Activated CD8-positive, alpha-beta memory T cell treated with anti-CD3 and anti-CD28 coated beads, Interleukin-2, amount 50 U/mL, for 24 hours (primary cell): ENCODE measurements around the gene POLR3F.
"Not testable (repeated sequence)": the region's sequence is repeated elsewhere in the genome, so short reads cannot be mapped to it uniquely, and the experiment has no call there.

ENCODE experiments used
- DNase-seq: peaks from one replicate; pipeline ENCODE4 v3.0.0-alpha.2; 2020; ENCODE audit errors: extremely low read depth

Gene POLR3F

GRCh38 chr20:18506744-18507143 is 39.6 kb downstream of the POLR3F start:
- no peak for DNase-seq

DNA sequence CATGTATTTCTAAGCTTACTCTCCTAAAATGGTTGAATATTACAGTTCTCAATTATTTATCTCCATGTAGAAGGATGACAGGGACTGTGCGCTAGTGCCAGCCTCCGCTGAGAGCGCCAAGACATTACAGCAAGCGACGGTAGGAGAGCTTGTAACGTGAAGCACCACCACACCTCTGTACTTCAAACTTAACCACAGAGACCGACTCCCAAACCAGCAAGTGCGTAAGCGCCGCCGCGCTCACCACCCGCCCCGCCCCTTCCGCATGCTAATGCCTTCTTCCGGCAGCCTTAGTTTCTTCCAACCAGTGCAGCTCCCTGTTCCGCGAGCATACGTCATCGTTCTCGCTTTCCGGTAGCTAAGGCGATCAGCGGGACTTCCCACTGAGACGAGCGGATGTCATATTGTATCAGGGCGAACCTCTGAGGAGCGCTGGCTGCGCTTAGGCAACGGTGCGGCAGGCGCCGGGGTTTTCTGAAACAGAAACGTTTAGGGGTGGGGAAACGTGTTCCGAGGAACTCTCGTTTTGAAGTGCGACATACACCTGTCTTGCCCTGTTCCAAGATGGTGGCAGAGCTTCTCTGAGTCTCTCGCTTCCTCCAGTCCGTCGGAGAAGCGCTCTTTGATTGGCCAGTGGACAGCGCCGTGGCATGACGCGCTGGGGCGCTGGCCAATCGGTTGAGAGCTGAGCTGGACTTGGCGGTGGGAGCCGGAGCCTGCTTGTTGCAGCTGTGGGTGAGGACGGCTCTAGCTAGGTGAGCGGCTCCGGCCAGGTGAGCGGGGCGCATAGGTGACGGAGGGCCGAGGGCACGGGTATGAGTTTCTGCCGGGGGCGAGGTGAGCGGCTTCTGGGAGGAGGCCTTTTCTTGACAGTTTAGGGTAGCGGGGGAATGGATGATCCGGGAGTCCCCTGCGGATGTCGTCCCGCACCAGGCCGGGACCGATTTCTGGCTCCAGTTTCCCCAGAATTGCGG is 40.3 kb downstream of the POLR3F start, which contains the start of gene SEC23B:
TSS of gene SEC23B (plus strand) at position 723 of the 974 bp plus-strand sequence. CDS start 2,896 bp downstream, outside the sequence.
- peak; percentile 93 for DNase-seq

GRCh38 chr20:18511571-18511970 is 44.4 kb downstream of the POLR3F start:
- no peak for DNase-seq

GRCh38 chr20:18513208-18513607 is 46.0 kb downstream of the POLR3F start:
- DNase-seq, result no peak

GRCh38 chr20:18514127-18514526 is 46.9 kb downstream of the POLR3F start:
- no peak for DNase-seq

- DNase-seq, result no peak
These were observed 48.8 kb downstream of the POLR3F start for GRCh38 chr20:18515973-18516372.

GRCh38 chr20:18522066-18522465 is 54.9 kb downstream of the POLR3F start:
- DNase-seq, result not testable (repeated sequence)

DNA sequence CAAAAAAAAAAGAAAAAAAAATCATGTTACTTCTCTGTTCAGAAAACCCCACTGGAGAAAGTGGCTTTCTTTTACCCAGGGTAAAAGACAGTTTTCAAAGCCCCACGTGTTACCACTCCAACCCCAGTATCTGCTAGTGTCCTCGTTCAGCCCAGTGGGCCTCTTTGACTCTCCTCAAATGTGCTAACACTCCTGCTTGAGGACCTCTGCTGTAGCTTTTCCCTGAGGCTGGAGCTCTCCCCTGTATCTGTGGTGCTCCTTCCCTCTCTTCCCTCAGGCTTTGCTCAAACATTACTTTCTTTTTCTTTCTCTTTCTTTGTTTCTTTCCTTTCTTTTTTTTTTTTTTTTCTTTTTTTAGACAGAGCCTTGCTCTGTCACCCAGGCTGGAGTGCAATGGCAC is 55.9 kb downstream of the POLR3F start:
- DNase-seq, result no peak

DNA sequence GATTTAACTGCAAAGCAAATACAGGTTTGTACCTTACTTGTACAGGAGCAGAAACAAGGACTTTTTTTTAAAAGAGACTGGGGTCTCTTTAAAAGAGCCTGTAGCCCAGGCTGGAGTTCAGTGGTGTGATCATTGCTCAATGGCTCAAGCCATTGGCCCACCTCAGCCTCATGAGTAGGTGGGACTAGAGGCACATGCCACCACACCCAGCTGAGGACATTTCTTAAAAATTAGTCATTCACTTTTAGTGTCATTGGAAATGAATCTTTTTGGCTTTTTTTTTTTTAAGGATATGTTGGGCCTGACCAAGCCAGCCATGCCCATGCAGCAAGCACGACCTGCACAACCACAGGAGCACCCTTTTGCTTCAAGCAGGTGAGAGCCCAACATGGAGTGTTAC is 57.5 kb downstream of the POLR3F start:
- DNase-seq, result no peak

- DNase-seq, result not testable (repeated sequence)
These were observed 59.6 kb downstream of the POLR3F start for GRCh38 chr20:18526761-18527160.

- DNase-seq, result no peak
These were observed 60.1 kb downstream of the POLR3F start for GRCh38 chr20:18527339-18527738.

DNA sequence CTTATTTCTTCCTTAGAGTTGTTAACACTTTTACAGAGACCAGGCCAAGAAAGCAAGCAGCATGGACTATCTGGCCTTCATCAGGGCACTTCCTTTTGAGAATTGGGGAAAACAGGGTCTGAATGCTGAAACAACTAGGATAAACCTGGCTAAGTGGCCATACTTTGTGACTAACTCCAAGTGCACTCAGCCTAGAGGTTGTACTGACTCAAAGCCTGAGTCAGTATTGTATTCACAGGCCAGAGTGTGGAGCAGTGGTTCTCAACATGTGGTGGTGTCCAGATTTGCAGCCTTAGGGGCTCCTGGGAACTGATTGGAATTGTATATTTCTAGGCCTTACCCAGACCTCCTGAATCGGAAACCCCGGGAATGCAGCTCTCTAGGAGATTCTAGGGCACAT is 60.6 kb downstream of the POLR3F start:
- no peak for DNase-seq

DNA sequence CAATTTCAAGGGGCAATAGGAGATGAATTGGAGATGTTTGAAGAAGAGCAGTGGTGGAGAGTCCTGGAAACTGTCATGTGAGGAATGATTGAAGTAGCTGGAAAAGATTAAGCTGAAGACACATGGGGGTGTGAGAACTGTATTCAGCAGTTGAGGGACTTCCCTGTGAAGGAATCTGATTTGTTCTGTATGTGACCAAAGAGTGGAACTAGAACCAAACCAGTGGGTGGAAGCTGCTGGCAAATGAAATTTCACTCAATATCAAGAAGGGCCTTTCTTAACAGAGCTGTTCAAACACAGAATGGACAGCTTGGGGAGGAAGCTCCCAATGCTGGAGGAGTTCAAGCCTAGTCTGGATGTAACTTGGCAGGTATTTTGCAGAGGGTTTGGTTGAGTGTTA is 61.9 kb downstream of the POLR3F start:
- DNase-seq, result no peak

GRCh38 chr20:18532626-18533025 is 65.4 kb downstream of the POLR3F start:
- DNase-seq, result no peak

- no peak for DNase-seq
These were observed 66.3 kb downstream of the POLR3F start for GRCh38 chr20:18533491-18533890.

GRCh38 chr20:18533978-18534644 is 66.9 kb downstream of the POLR3F start:
- no peak for DNase-seq
